Endometrial microvascular endothelial cells (primary cell): ENCODE measurements around the gene TRAP1. TPM values are rescaled to one million over a fixed set of nuclear protein-coding genes. Genes with fewer than 3 reads are reported as not detected.

Source experiments
- in situ Hi-C: cut with HindIII; loops from 2 replicates; pipeline ENCODE4 v1.10.0; 2017; ENCODE audit warnings: low sequenced_read_pairs, low pct_unique_long_range_greater_than_20kb; ENCODE audit errors: inconsistent ontology term
- total RNA-seq: library from RNA; depleted of rRNA; stranded (reverse); fragments of >200 nt; gene quantifications from one replicate; pipeline ENCODE4 v1.2.3, GENCODE V29; 2015; ENCODE audit errors: inconsistent ontology term

The TRAP1 gene
- total RNA-seq, 1 donor from 2014 or later: 159 TPM

- in situ Hi-C loops: no loop called here
Measured at GRCh38 chr16:3687792-3688191, 29.5 kb downstream of the TRAP1 start.

- in situ Hi-C loops: no loop called here
Measured at GRCh38 chr16:3687021-3687420, 30.3 kb downstream of the TRAP1 start.

GRCh38 chr16:3681206-3681605, 36.1 kb downstream of the TRAP1 start:
- in situ Hi-C loops: no loop called here

- in situ Hi-C loops: no loop called here
Measured at GRCh38 chr16:3677994-3678393, 39.3 kb downstream of the TRAP1 start.

GRCh38 chr16:3675601-3676130, 41.7 kb downstream of the TRAP1 start:
- in situ Hi-C loops: no loop called here

GRCh38 chr16:3674513-3675295, 42.6 kb downstream of the TRAP1 start:
- in situ Hi-C loops: no loop called here

- in situ Hi-C loops: no loop called here
Measured at GRCh38 chr16:3673676-3674377, 43.5 kb downstream of the TRAP1 start.

- in situ Hi-C loops: no loop called here
Measured at GRCh38 chr16:3673201-3673600, 44.1 kb downstream of the TRAP1 start.

GRCh38 chr16:3672571-3673041, 44.7 kb downstream of the TRAP1 start:
- in situ Hi-C loops: no loop called here

GRCh38 chr16:3671424-3671823, 45.9 kb downstream of the TRAP1 start:
- in situ Hi-C loops: no loop called here

GRCh38 chr16:3670711-3671110, 46.6 kb downstream of the TRAP1 start:
- in situ Hi-C loops: no loop called here

GRCh38 chr16:3669082-3669481, 48.2 kb downstream of the TRAP1 start:
- in situ Hi-C loops: no loop called here

GRCh38 chr16:3668626-3669025, 48.7 kb downstream of the TRAP1 start:
- in situ Hi-C loops: no loop called here

- in situ Hi-C loops: no loop called here
Measured at GRCh38 chr16:3665508-3665907, 51.8 kb downstream of the TRAP1 start.

- in situ Hi-C loops: no loop called here
Measured at GRCh38 chr16:3664187-3664896, 53.0 kb downstream of the TRAP1 start.

- in situ Hi-C loops: no loop called here
Measured at GRCh38 chr16:3662601-3663000, 54.7 kb downstream of the TRAP1 start.

GRCh38 chr16:3661922-3662321, 55.4 kb downstream of the TRAP1 start:
- in situ Hi-C loops: no loop called here

GRCh38 chr16:3661311-3661710, 56.0 kb downstream of the TRAP1 start:
- in situ Hi-C loops: no loop called here

GRCh38 chr16:3659251-3659650, 58.1 kb downstream of the TRAP1 start:
- in situ Hi-C loops: no loop called here
